ENCODE results near the gene NPRL2.
"Not testable (repeated sequence)": the region's sequence is repeated elsewhere in the genome, so short reads cannot be mapped to it uniquely, and the experiment has no call there.

NPRL2 gene

DNA sequence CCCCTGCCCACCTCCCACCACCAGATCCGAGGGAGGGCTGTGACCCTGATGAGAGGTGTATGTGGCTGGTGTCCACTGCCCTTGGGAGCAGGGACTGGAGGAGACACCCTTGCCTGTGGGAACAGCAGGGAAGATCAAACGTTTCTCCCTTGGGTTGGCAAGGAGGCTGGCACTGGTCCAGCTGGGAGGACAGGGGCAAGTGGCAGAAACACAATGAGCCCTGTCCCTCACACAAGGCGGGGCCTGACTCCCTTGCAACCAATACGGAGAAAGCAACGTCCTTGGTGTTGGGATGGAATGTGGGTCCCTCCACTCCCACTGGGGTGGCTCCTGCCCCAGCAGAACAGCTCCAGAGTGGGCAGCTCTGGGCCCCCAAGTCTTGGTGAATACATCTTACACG lies 33.3 kb downstream of the NPRL2 start:
- Histone ChIP-seq H3K27me3 (ENCODE audit: control insufficient read depth in 1 of 2, insufficient read depth in 2 of 2, low read length in 2 of 2) (no peaks in the 10 kb centered on the region), H3K36me3 (ENCODE audit: insufficient read depth, low read length) (peaks cover 20% of the 10 kb centered on the region), H3K4me3 (ENCODE audit: low read depth in 1 of 2, low read length in 2 of 2) (no peak overlapping the region), H3K9me3 (ENCODE audit: low read length) (no peaks in the 10 kb centered on the region), H3K9ac (ENCODE audit: low read length) (no peak overlapping the region), H3K4me1 (ENCODE audit: insufficient read depth, low read length) (peaks cover 40% of the 10 kb centered on the region), H3K27ac (ENCODE audit: low read depth, low read length) (no peak overlapping the region)

DNA sequence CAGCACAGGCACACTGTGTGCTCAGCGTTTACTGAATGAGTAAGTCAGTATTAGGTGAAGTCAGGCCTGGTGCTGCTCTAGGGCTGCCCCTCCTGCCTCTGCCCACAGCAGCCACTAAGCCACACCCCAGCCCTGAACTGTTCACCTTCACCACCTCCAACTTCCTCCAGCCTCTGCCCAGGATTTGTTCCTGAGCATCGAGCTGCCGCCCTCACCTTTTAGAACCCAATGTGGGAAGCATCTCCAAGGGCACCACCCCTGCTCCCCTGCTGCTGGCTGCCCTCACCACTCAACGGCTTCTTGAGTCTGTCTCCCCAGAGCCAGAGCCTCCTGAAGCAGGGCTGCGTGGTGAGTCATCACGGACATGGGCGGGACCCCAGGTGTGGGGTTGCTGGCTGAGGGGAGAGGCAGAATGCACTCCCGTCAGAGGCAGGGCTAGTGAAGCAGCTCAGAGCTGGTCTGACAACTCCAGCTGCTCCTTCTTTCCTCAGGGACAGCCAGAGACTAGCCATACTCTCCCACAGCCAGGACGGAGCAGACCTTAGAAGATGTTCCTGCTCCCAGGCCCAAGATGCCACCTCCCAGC lies 33.8 kb downstream of the NPRL2 start:
- Histone ChIP-seq H3K27ac (ENCODE audit: low read depth, low read length) (no peak overlapping the region), H3K9ac (ENCODE audit: low read length) (no peak overlapping the region), H3K4me1 (ENCODE audit: insufficient read depth, low read length) (peaks cover 35% of the 10 kb centered on the region), H3K4me3 (ENCODE audit: low read depth in 1 of 2, low read length in 2 of 2) (no peak overlapping the region), H3K36me3 (ENCODE audit: insufficient read depth, low read length) (peaks cover 20% of the 10 kb centered on the region), H3K27me3 (ENCODE audit: control insufficient read depth in 1 of 2, insufficient read depth in 2 of 2, low read length in 2 of 2) (no peaks in the 10 kb centered on the region), H3K9me3 (ENCODE audit: low read length) (no peaks in the 10 kb centered on the region)

DNA sequence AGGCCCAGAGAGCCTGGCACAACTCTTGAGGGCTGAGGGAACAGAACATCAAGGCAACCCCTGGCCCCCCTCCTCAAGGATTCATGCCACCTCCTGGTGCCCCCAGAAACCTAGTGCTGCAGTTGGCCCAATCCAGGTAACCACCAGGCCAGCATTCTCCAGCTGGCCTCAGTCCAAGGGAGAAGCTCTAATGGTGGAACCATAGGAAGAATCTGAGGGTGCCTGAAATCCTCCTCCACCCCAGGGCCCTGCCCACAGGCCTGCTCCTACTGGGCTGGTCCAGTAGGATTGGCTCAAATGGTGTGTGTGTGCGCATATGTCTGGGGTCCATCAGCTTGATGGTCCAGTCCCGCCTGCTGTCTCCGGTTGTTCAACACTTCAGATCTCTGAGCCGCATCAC lies 35.8 kb downstream of the NPRL2 start:
- peaks cover 20% of the 10 kb centered on the region for H3K36me3 ChIP-seq (ENCODE audit: insufficient read depth, low read length)

DNA sequence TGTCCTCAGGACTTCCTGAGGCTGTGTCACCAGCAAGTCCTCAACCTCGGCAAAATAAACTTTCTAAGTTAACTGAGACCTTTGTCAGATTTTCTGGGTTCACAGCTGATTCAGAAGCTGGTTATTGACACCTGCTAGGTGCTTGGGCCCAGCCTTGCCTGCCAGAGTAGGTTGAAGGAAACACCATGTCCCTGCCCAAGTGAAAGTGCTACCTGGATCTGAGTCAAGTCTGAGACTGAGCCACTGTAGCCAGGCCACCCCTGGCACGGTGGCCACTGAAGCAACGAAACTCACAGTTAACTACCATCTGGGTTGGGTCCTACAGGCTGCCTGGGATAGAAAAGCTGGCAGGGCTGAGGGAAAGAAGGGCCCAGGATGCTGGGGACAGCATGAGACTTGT lies 36.2 kb downstream of the NPRL2 start:
- Histone ChIP-seq H3K9me3 (ENCODE audit: low read length) (no peaks in the 10 kb centered on the region), H3K27me3 (ENCODE audit: control insufficient read depth in 1 of 2, insufficient read depth in 2 of 2, low read length in 2 of 2) (no peaks in the 10 kb centered on the region), H3K36me3 (ENCODE audit: insufficient read depth, low read length) (peaks cover 16% of the 10 kb centered on the region), H3K9ac (ENCODE audit: low read length) (no peak overlapping the region), H3K4me3 (ENCODE audit: low read depth in 1 of 2, low read length in 2 of 2) (no peak overlapping the region), H3K27ac (ENCODE audit: low read depth, low read length) (no peak overlapping the region), H3K4me1 (ENCODE audit: insufficient read depth, low read length) (peaks cover 22% of the 10 kb centered on the region)

More for the DNA sequence above, 35.8 kb downstream of the NPRL2 start:
- H3K27me3 ChIP-seq (ENCODE audit: control insufficient read depth in 1 of 2, insufficient read depth in 2 of 2, low read length in 2 of 2), result no peaks in the 10 kb centered on the region
- no peak overlapping the region for H3K27ac ChIP-seq (ENCODE audit: low read depth, low read length)
- H3K9ac ChIP-seq (ENCODE audit: low read length), result no peak overlapping the region
- no peak overlapping the region for H3K4me3 ChIP-seq (ENCODE audit: low read depth in 1 of 2, low read length in 2 of 2)
- peaks cover 27% of the 10 kb centered on the region for H3K4me1 ChIP-seq (ENCODE audit: insufficient read depth, low read length)
- H3K9me3 ChIP-seq (ENCODE audit: low read length), result no peaks in the 10 kb centered on the region

DNA sequence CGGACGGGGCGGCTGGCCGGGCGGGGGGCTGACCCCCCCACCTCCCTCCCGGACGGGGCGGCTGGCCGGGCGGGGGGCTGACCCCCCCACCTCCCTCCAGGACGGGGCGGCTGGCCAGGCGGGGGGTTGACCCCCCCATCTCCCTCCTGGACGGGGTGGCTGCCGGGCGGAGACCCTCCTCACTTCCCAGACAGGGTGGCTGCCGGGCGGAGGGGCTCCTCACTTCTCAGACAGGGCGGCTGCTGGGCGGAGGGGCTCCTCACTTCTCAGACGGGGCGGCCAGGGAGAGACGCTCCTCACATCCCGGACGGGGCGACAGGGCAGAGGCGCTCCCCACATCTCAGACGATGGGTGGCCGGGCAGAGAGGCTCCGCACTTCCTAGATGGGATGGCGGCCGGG lies 38.5 kb downstream of the NPRL2 start:
- not testable (repeated sequence) for H3K36me3 ChIP-seq (ENCODE audit: insufficient read depth, low read length); H3K9ac ChIP-seq (ENCODE audit: low read length); H3K4me3 ChIP-seq (ENCODE audit: low read depth in 1 of 2, low read length in 2 of 2); H3K4me1 ChIP-seq (ENCODE audit: insufficient read depth, low read length); H3K27ac ChIP-seq (ENCODE audit: low read depth, low read length); H3K27me3 ChIP-seq (ENCODE audit: control insufficient read depth in 1 of 2, insufficient read depth in 2 of 2, low read length in 2 of 2); H3K9me3 ChIP-seq (ENCODE audit: low read length)

DNA sequence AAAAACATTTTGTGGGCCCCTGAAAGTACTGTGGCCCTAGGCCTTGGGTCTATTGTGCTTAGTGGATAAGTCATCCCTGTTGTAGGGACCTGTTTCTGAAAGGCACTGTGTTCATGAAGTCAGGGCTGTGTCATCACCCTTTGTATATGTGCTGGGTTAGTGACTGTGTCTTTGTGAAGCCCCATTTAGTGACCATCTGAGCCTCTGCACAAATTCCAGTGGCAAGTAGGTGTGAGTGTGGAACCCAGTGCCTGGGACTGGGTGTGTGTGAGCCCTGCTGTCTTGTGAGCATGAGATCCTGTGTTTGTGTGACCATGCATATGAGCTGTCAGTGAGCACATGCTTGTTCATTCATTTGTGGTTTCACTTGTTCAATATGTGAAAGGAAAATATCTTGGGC lies 46.0 kb downstream of the NPRL2 start:
- H3K4me1 ChIP-seq (ENCODE audit: insufficient read depth, low read length), result peaks cover 19% of the 10 kb centered on the region
- no peak overlapping the region for H3K9ac ChIP-seq (ENCODE audit: low read length)
- H3K27ac ChIP-seq (ENCODE audit: low read depth, low read length), result no peak overlapping the region
- H3K27me3 ChIP-seq (ENCODE audit: control insufficient read depth in 1 of 2, insufficient read depth in 2 of 2, low read length in 2 of 2), result no peaks in the 10 kb centered on the region
- H3K4me3 ChIP-seq (ENCODE audit: low read depth in 1 of 2, low read length in 2 of 2), result no peak overlapping the region
- no peaks in the 10 kb centered on the region for H3K36me3 ChIP-seq (ENCODE audit: insufficient read depth, low read length)
- no peaks in the 10 kb centered on the region for H3K9me3 ChIP-seq (ENCODE audit: low read length)

DNA sequence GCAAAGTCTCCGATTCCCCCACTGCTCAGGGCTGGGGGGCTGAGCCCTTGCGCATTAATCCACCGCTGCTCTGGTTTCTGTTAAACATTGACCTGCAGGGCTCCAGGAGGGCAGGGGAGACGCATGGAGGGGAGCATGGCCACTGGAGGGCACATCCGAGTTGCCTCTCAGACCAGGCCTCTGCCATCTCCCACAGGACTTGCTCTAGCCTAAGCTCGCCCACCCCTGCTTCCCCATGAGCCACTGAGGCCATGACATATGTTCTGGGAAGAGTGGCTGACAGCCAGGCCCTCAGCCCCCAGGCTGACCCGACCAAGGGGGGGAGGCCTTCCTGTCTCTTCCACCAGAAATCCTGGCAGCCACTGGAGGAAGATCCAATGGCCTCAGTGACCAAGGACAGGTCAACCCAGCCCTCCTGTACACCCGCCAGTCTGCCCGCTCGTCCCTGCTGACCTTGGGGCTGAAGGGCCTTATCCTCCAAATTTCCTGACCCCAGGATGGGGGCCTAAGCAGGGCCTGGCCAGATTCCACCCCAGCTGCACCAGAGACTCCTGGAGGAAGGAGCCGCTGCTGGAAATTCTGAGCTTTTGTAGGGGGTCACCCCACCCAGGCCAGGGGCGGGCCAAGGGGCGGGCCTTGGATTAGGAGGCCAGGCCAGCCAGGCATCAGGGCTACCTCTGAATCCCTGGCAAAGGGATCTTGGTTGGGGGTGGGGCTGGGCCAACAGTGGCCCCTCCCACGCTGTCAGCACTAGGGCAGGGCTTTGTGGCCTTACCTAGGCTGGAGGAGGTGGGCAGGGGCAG lies 47.4 kb downstream of the NPRL2 start, which contains the start of gene HYAL1:
Gene HYAL1 (minus strand): TSS at position 562 of the 803 bp plus-strand sequence. CDS start 618 bp downstream, outside the sequence.
- Histone ChIP-seq H3K9me3 (ENCODE audit: low read length) (no peaks in the 10 kb centered on the region), H3K4me3 (ENCODE audit: low read depth in 1 of 2, low read length in 2 of 2) (no peak within 1 kb of the TSS), H3K4me1 (ENCODE audit: insufficient read depth, low read length) (peaks cover 25% of the 10 kb centered on the region), H3K36me3 (ENCODE audit: insufficient read depth, low read length) (no peaks in the 10 kb centered on the region), H3K9ac (ENCODE audit: low read length) (no peak within 1 kb of the TSS), H3K27ac (ENCODE audit: low read depth, low read length) (peak within 1 kb of the TSS; percentile 24), H3K27me3 (ENCODE audit: control insufficient read depth in 1 of 2, insufficient read depth in 2 of 2, low read length in 2 of 2) (no peaks in the 10 kb centered on the region)

DNA sequence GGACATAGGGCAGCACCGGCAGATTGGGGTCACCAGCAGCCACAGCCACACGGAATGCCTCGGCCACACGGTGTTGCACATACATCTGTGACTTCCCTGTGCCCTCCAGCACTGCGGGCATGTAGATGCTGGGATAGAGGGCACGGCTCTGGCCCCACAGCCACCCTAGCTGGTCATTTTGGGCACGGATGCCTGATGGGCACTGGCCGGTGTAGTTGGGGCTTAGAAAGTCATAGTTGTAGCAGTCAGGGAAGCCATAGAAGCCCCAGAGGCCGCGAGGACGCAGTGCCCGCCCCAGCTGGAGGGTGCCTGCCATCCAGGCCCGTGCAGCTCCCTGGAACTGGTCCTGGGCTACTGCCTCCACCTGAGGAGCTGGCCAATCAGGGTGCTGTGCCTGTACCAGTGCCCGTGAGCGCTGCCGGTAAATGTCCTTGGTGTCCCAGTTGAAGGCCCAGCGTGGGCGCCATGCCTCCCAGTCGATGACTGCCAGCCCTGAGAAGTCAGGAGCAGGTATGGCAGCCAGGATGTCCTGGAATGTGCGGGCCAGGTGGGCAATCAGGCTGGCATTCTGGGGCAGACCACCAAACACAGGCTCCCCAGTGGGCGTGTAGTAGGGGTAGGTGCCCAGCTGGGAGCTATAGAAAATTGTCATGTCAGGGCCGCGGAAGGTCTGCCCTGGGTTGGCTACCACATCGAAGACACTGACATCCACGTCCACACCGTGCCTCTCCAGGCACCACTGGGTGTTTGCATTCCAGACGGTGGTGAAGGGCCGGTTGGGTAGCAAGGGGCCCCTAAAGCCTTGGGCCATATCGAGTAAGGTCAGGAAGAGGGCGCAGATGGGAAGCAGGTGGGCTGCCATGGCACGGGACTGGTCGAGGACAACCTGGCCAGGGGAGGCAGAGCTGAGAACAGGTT lies 48.2 kb downstream of the NPRL2 start:
- Histone ChIP-seq H3K27me3 (ENCODE audit: control insufficient read depth in 1 of 2, insufficient read depth in 2 of 2, low read length in 2 of 2) (no peaks in the 10 kb centered on the region), H3K27ac (ENCODE audit: low read depth, low read length) (no peak overlapping the region), H3K9me3 (ENCODE audit: low read length) (no peaks in the 10 kb centered on the region), H3K9ac (ENCODE audit: low read length) (no peak overlapping the region), H3K4me3 (ENCODE audit: low read depth in 1 of 2, low read length in 2 of 2) (no peak overlapping the region), H3K4me1 (ENCODE audit: insufficient read depth, low read length) (peaks cover 28% of the 10 kb centered on the region), H3K36me3 (ENCODE audit: insufficient read depth, low read length) (no peaks in the 10 kb centered on the region)

DNA sequence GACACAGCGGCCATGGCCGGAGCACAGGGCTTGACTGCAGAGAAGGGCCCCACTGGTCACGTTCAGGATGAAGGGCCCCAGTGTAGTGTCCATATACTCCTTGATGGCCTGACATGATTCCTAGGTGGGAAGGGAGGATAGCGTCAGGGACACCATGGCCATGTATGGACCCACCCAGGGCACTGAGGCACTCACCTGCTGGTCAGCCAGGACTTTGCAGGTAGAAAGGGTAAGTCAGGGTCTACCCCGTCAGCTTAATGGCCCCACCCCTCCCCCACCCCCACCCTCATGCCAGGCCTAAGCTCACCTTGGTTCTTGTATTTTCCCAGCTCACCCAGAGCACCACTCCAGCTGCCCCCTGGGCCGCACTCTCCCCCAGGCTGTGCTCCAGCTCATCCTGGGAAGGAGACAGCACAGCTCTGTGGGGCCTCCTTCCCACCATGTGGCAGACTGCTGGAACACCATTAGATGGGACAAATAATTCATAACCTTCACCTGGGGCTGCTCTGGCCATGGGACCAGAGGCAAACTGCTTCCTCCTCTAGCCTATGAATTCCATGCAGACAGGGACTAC lies 49.8 kb downstream of the NPRL2 start:
- no peaks in the 10 kb centered on the region for H3K9me3 ChIP-seq (ENCODE audit: low read length)
- no peaks in the 10 kb centered on the region for H3K27me3 ChIP-seq (ENCODE audit: control insufficient read depth in 1 of 2, insufficient read depth in 2 of 2, low read length in 2 of 2)
- H3K27ac ChIP-seq (ENCODE audit: low read depth, low read length), result peak overlapping the region; percentile 89
- no peak overlapping the region for H3K9ac ChIP-seq (ENCODE audit: low read length)
- H3K4me3 ChIP-seq (ENCODE audit: low read depth in 1 of 2, low read length in 2 of 2), result peak overlapping the region; percentile 23 to 54
- H3K4me1 ChIP-seq (ENCODE audit: insufficient read depth, low read length), result peaks cover 28% of the 10 kb centered on the region
- no peaks in the 10 kb centered on the region for H3K36me3 ChIP-seq (ENCODE audit: insufficient read depth, low read length)

DNA sequence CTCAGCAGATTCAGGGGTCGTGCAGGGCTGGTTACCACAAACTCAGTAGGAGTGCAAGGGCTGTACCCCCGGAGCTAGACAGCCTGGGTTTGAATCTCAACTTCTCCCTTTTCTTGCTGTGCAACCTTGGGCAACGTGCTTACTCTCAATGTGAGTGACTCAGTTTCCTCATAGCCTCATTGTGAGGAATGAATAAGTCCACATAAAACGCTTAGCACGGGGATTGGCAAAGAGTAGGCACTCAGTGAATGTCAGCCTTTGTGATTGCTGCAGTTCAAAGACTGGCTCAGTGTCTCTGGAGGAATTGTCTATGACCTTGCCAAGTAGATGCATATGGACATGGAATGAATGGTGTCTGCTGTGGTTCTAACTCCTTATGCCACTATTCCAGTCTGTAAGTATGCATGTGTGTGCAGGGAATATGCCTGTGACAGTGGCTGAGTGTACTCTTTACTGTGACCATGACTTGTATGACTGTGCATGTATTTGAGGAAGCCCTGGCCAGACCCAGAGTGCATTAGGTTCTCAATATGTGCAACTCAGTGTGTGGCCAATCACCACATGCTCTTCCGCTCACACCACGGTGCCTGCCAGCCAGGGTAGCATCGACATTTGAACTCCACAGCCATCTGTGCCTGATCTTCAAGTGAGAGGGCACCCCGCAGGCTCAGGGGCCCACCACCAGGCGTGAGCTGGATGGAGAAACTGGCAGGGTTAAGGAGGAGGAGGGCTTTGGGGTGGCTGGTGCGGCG lies 50.5 kb downstream of the NPRL2 start:
- H3K4me1 ChIP-seq (ENCODE audit: insufficient read depth, low read length), result peaks cover 28% of the 10 kb centered on the region
- peak overlapping the region; percentile 50 to 54 for H3K4me3 ChIP-seq (ENCODE audit: low read depth in 1 of 2, low read length in 2 of 2)
- no peaks in the 10 kb centered on the region for H3K9me3 ChIP-seq (ENCODE audit: low read length)
- H3K27me3 ChIP-seq (ENCODE audit: control insufficient read depth in 1 of 2, insufficient read depth in 2 of 2, low read length in 2 of 2), result no peaks in the 10 kb centered on the region
- no peaks in the 10 kb centered on the region for H3K36me3 ChIP-seq (ENCODE audit: insufficient read depth, low read length)
- H3K9ac ChIP-seq (ENCODE audit: low read length), result peak overlapping the region; percentile 32
- peak overlapping the region; percentile 89 for H3K27ac ChIP-seq (ENCODE audit: low read depth, low read length)
